Glutamatergic neuron (in vitro differentiated cells): Measurements from ENCODE around the gene DDX31. TPM values are rescaled to one million over a fixed set of nuclear protein-coding genes. Genes with fewer than 3 reads are reported as not detected.

ENCODE experiments used
- DNase-seq: peaks from one replicate; pipeline ENCODE4 v3.0.0; 2022
- H3K27ac Mint-ChIP-seq: one replicate; pipeline ENCODE4 v1.8.0; 2020; ENCODE audit warnings: mild to moderate bottlenecking, mixed read lengths, inconsistent platforms; ENCODE audit not compliant: unreplicated experiment
- H3K27me3 Mint-ChIP-seq: one replicate; pipeline ENCODE4 v1.8.0; 2020; ENCODE audit warnings: mild to moderate bottlenecking, moderate library complexity, mixed read lengths, inconsistent platforms; ENCODE audit not compliant: unreplicated experiment
- H3K36me3 Mint-ChIP-seq: one replicate; pipeline ENCODE4 v1.8.0; 2020; ENCODE audit warnings: mild to moderate bottlenecking, mixed read lengths, inconsistent platforms; ENCODE audit not compliant: unreplicated experiment
- H3K4me1 Mint-ChIP-seq: one replicate; pipeline ENCODE4 v1.8.0; 2020; ENCODE audit warnings: mild to moderate bottlenecking, low read depth, mixed read lengths, inconsistent platforms; ENCODE audit not compliant: unreplicated experiment
- H3K4me3 Mint-ChIP-seq: one replicate; pipeline ENCODE4 v1.8.0; 2020; ENCODE audit warnings: mild to moderate bottlenecking, mixed read lengths, inconsistent platforms; ENCODE audit not compliant: unreplicated experiment
- H3K9me3 Mint-ChIP-seq: one replicate; pipeline ENCODE4 v1.8.0; 2020; ENCODE audit warnings: mild to moderate bottlenecking, moderate library complexity, mixed read lengths, inconsistent platforms; ENCODE audit not compliant: unreplicated experiment
- CTCF ChIP-seq: fragments of 200-600 bp; sonication (generic); IDR thresholded peaks from one replicate; pipeline ENCODE4 v1.5.0; 2021; ENCODE audit not compliant: partially characterized antibody, unreplicated experiment
- total RNA-seq: library from RNA; stranded (reverse); fragmentation: NEBNext Ultra II Directional; extraction: Animal tissue kit (Norgen Biotek cat#: 25700); gene quantifications from one replicate; pipeline ENCODE4 v1.2.1, GENCODE V29; 2021; ENCODE audit not compliant: unreplicated experiment

Gene DDX31
- total RNA-seq, 1 donor from 2014 or later: 8.7 TPM

DNA sequence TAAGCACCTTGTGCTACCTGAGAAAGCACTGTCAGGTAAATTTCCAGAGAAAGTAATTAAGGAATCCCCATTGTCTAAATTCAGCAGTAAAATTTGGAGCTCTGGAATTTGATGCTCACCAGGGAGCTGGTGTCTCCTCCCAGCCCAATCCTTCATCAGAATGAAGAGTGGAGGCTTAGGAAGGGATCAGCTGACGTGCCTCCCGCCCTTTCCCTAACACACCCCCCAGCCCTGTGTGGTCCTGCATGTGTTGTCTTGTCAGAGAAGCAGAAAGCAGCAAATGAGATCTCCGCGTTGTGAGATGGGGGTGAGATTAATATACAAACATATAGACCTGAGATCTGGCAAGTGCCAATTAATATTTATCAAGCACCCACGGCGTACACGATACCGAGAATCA lies 114.3 kb downstream of the DDX31 start:
- Mint-ChIP-seq H3K4me3 (no peak overlapping the region), H3K27me3 (peaks cover under 1% of the 10 kb centered on the region)
- no peak for TF ChIP-seq CTCF

DNA sequence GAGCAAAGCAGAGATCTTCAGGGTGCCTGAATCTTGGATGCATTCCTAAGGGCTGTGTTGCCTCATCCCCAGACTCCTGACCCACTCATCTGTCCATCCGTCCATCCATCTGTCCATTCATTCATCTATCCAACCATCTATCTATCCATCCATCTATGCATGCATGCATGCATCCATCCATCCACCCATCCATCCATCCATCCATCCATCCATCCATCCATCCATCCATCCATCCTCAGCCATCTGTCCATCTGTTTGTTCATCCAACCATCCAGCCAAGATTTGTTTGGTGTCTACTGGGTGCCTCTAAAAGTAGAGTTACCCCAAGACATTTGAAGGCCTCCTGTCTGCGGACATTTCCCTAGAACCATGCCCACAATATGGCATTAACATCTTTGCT lies 115.0 kb downstream of the DDX31 start:
- peaks cover under 1% of the 10 kb centered on the region for H3K27me3 Mint-ChIP-seq
- peaks cover 5% of the 10 kb centered on the region for H3K36me3 Mint-ChIP-seq
- no peak overlapping the region for H3K4me3 Mint-ChIP-seq
- DNase-seq: no peak
- no peak for TF ChIP-seq CTCF
- H3K9me3 Mint-ChIP-seq: no peaks in the 10 kb centered on the region
- no peak overlapping the region for H3K27ac Mint-ChIP-seq
- H3K4me1 Mint-ChIP-seq: no peaks in the 10 kb centered on the region

More for the DNA sequence above, 114.3 kb downstream of the DDX31 start:
- peaks cover 5% of the 10 kb centered on the region for H3K36me3 Mint-ChIP-seq
- H3K9me3 Mint-ChIP-seq: no peaks in the 10 kb centered on the region
- H3K4me1 Mint-ChIP-seq: peaks cover 2% of the 10 kb centered on the region
- no peak overlapping the region for H3K27ac Mint-ChIP-seq
- no peak for DNase-seq

- Mint-ChIP-seq H3K9me3 (peaks cover 2% of the 10 kb centered on the region), H3K4me1 (peaks cover 7% of the 10 kb centered on the region), H3K4me3 (no peak overlapping the region), H3K27me3 (peaks cover 3% of the 10 kb centered on the region), H3K27ac (no peak overlapping the region), H3K36me3 (no peaks in the 10 kb centered on the region)
- no peak for DNase-seq
- TF ChIP-seq CTCF: no peak
Measured at GRCh38 chr9:132552041-132552440, 117.7 kb downstream of the DDX31 start.

- H3K27ac Mint-ChIP-seq: no peak overlapping the region
- no peak for DNase-seq
- TF ChIP-seq CTCF: no peak
- H3K27me3 Mint-ChIP-seq: peaks cover 3% of the 10 kb centered on the region
- no peaks in the 10 kb centered on the region for H3K36me3 Mint-ChIP-seq
- H3K4me1 Mint-ChIP-seq: peaks cover 7% of the 10 kb centered on the region
- H3K9me3 Mint-ChIP-seq: peaks cover 2% of the 10 kb centered on the region
- no peak overlapping the region for H3K4me3 Mint-ChIP-seq
Measured at GRCh38 chr9:132551556-132551955, 118.2 kb downstream of the DDX31 start.

DNA sequence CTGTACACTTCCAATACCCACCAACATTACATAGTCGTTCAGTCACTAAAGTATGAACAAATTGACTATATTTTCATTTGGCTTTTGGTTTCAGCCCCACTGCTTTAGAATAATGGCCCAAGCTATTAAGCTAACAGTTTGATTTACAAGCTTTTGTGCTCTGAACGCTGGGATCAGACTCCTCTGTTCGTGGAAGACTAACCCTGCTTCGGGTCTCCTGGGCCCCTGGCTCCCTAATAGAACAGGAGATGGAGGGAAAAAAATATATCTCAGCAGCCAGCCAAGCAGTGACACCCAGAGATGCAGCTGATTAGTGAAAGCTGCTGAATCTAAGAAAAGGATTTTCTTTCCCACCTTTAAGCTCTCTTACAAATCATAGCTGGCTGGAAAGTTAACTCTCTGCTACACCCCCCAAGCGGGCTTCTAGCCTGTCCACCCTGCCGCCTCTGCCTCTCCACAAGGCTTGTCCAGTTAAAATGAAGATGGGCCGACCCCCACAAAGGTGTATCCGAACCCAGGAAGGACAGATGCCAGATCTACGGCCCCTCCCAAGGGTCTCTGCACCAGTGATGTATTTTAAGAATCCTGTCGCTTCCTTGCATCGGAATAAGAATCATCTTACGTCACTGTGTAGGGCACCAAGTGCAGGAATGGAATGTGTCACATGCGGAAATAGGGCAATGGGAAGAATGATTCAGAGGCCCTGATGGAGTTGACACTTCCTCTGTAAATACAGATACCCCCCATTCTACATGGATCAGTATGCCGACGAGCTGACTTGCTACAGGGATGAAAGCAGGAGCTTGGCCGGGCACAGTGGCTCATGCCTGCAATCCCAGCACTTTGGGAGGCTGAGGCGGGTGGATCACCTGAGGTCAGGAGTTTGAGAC lies 120.8 kb downstream of the DDX31 start:
- TF ChIP-seq CTCF: no peak
- Mint-ChIP-seq H3K27me3 (peaks cover 4% of the 10 kb centered on the region), H3K4me3 (no peak overlapping the region), H3K4me1 (peaks cover 7% of the 10 kb centered on the region), H3K9me3 (peaks cover 2% of the 10 kb centered on the region), H3K36me3 (no peaks in the 10 kb centered on the region), H3K27ac (no peak overlapping the region)
- DNase-seq: no peak
